ENCODE measurements around the gene SCART1.
A peak's percentile ranks its signal among the peaks of the same experiment; 100 is the strongest.
"Not testable (repeated sequence)": the region's sequence is repeated elsewhere in the genome, so short reads cannot be mapped to it uniquely, and the experiment has no call there.

SCART1 gene

GRCh38 chr10:133474027-133474426 is 20.3 kb downstream of the SCART1 start:
- DNase-seq = no peak
- ATAC-seq = peak; percentile 35

GRCh38 chr10:133474665-133475424 is 21.1 kb downstream of the SCART1 start:
- ATAC-seq (no peak), DNase-seq (no peak)

DNA sequence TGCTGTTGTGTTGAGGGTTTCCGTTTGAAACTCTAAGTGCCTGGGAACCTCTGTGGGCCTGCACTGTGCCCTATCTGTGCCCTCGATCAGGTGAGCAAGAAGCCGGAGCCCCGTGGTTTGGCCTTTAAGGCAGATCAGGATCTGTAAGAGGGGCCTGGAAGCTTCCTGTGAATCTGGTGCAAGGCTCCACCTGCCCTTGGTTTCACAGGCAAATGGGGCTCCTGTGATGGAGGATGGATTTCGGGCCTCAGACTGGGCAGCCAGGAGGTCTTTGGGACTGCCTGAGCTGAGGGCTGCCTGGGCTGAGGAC is 21.6 kb downstream of the SCART1 start:
- ATAC-seq = peak; percentile 89
- peak; percentile 43 for DNase-seq

- DNase-seq = no peak
- ATAC-seq = peak; percentile 50
Measured at GRCh38 chr10:133475821-133476640, 22.3 kb downstream of the SCART1 start.

GRCh38 chr10:133476641-133476990 is 22.9 kb downstream of the SCART1 start:
- ATAC-seq (no peak), DNase-seq (no peak)

DNA sequence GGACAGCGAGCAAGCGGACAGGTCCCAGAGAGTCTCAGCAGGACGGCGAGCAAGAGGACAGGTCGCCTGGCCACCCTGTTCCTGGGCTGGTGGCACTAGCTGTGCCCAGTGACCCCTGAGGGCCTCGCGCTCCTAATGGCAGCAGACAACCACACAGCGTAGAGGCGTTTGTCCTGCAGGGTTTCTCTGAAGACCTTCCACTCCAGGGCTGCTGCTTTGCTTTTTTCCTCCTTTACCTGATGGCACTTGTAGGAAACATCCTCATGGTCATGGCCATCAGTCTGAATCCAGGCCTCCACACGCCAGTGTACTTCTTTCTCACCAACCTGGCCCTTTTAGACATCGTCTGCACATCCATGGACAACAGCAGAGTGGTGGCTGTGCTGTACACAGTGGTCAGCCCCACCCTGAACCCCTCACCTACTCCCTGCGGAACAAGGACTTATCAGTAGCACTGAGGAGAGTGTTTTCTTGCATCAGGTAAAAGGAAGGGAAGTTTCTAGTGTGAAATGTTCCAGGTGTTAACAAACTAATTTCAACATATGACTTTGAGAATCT is 27.4 kb downstream of the SCART1 start:
- DNase-seq (no peak), ATAC-seq (no peak)

DNA sequence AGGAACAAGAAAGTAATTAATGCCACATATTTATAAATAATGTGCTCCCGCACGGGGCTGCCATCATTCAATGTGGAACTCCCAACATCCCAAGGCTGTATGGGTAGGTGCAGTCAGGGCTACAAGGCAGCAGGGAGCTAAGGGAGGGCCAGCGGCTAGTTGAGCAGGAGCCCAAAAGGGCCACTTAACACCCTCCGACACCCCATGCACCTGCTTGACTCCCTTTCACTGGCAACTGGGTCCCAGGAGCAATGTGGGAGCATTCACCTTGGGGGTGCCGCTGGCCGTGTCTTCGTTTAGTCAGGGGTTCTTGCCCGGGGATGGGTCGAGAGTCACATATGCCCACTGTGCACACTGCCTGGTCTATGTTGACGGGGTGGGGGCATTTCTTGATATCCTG is 27.9 kb downstream of the SCART1 start:
- ATAC-seq (no peak), DNase-seq (no peak)

- DNase-seq (no peak), ATAC-seq (no peak)
Measured at GRCh38 chr10:133484818-133485217, 31.1 kb downstream of the SCART1 start.

DNA sequence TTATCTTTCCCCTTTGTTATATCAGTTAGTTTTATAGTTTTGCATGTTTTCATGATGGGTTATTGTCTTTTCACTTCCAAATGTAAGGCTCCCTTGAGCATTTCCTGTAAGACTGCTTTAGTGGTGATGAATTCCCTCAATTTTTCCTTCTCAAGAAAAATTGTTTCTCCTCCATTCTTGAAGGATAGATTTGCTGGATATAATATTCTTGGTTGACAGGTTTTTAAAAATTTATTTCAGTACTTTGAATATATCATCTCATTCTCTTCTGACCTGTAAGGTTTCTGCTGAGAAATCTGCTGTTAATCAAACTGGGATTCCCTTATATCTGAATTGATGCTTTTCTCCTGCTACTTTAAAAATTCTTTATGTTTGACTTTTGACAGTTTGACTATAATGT is 33.3 kb downstream of the SCART1 start:
- ATAC-seq (no peak), DNase-seq (no peak)

DNA sequence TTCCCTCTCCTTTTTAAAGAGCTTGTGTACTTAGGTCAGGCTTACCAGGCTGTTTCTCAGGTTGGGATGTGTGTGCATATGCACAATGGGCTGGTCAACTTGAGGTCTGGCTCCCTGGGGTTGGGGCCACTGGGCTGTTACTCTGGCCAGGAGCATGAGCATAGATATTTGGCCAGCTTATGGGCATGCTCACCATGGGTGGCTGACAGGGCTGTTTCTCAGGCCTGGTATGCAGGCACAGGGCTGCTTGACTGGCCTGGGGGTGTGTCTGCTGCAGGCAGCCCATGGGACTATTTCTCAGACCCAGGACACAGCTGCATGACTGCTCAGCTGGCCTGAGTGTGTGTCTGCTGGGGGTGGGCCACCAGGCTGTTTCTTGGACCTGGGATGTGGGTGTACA is 34.6 kb downstream of the SCART1 start:
- no peak for ATAC-seq
- DNase-seq = no peak

- DNase-seq = no peak
- ATAC-seq = peak; percentile 19
Measured at GRCh38 chr10:133489816-133490588, 36.3 kb downstream of the SCART1 start.

DNA sequence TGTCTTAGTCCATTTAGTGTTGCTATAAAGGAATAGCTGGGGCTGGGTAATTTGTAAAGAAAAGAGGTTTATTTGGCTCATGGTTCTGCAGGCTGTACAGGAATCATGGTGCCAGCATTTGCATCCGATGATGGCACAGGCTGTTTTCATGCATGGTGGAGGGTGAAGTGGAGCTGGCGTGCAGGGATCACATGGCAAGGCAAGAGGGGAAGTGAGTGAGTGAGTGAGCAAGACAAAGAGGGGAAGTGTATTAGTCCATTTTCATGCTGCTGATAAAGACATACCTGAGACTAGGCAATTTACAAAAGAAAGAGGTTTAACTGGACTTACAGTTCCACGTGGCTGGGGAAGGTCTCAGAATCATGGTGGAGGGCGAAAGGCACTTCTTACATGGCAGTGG is 39.8 kb downstream of the SCART1 start:
- ATAC-seq, DNase-seq: not testable (repeated sequence)

GRCh38 chr10:133497363-133497762 is 43.6 kb downstream of the SCART1 start:
- not testable (repeated sequence) for DNase-seq, ATAC-seq

DNA sequence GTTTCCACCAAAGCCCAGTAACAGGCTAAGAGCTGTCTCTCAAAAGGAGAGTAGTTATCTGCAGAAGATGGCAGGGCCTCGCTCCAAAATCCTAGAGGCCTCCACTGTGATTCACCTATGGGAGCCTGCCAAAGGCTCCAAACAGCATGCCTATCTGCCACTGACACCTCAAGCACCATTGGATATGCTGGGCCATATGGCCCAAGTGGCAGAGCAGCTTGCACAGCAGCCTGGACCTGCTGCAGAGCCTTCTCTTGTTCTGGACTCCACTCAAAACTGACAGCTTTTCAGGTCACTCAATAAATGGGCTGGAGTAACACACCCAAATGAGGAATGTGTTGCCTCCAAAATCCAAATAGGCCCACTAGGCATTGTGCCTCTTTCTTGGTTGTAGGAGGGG is 45.4 kb downstream of the SCART1 start:
- ATAC-seq, DNase-seq: not testable (repeated sequence)

DNA sequence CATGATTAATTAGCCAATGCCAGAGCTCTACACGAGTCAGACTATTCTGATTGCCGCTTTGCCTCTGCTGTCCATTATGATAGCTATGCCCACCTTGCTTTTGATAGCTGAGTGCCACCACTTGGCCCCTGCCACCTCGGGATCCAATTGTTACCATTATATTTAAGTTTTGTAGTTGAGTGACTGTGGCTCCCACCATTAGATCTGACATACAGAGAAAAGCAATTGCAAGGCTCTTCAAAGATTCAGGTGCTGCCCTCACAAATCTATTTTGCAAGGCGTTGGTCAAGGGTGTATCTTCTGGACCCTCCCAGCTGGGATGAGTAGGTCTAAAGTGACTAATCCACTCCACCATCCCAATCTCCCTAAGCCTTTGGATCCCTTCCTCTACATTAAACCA is 47.2 kb downstream of the SCART1 start:
- ATAC-seq, DNase-seq: not testable (repeated sequence)

GRCh38 chr10:133509700-133510099 is 56.0 kb downstream of the SCART1 start:
- ATAC-seq = no peak
- no peak for DNase-seq

- ATAC-seq (no peak), DNase-seq (no peak)
Measured at GRCh38 chr10:133511408-133511807, 57.7 kb downstream of the SCART1 start.

- DNase-seq = no peak
Measured at GRCh38 chr10:133511907-133512528, 58.3 kb downstream of the SCART1 start.

DNA sequence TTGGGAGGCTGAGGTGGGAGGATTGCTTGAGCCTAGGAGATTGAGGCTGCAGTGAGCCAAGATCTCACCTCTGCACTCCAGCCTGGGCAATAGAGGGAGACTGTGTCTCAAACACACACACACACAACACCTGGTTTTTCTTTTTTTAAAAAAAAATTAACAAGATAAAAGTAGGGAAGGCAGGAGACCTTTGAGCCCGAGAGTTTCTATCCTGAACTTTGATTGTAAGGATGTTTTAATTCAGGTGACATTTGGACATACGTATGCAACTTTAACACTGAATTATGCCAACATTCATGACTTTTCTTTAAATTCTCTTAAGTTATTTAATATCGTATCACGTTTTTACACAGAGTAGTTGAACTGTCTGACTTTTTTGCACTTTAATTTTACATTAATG is 61.7 kb downstream of the SCART1 start:
- no peak for ATAC-seq

More at GRCh38 chr10:133511907-133512528, 58.3 kb downstream of the SCART1 start:
- ATAC-seq = no peak

DNA sequence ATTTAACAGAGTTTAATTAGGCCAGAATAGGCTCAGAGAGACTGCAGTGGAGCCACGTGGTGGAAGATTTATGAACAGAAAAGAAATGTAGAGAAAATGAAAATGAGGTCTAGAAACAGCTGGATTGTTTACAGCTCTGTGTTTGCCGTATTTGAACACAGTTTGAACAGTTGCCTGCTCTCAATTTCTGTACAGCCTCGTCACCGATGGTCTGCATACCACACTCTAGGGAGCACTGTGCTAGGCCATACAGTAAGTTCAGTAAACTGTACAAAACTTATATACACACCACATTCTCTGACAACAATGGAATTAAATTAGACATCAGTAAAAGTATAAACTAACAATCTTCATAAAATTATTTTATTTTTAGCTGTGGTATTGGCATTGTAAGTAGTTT is 62.3 kb downstream of the SCART1 start:
- no peak for DNase-seq
- ATAC-seq = no peak

More for the DNA sequence above, 61.7 kb downstream of the SCART1 start:
- no peak for DNase-seq

DNA sequence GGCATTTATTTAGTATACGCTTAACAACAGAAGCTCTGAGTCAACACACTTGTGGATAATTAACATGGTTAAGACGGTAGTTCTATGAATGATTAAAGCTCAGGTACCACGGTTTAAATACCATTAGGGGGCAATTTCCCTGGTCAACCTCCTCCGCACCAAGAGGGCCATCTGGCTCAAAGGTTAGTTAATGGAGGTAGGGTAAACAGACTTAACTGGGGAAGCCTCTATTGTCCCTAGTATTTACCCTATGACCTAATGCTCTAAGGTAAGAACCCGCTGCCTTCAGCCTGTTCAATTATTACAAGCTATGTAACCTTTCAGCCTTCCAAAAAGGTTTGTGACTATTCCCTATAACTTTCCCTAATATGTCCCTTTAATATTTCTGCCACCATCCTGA is 64.8 kb downstream of the SCART1 start:
- not testable (repeated sequence) for DNase-seq, ATAC-seq

All from stimulated activated naive CD8-positive, alpha-beta T cell treated with anti-CD3 and anti-CD28 coated beads, Interleukin-15, Interleukin-2, amounts not matched to agents 100 U/mL and 50 U/mL, for 24 hours (primary cell).